GM19455 (cell line): ENCODE results near the gene ZNF791.
"Not testable (repeated sequence)": the region's sequence is repeated elsewhere in the genome, so short reads cannot be mapped to it uniquely, and the experiment has no call there.

Experiments
- ATAC-seq: cut with Tn5 transposase; IDR thresholded peaks from one replicate; pipeline ENCODE4 v1.9.1; 2021; ENCODE audit not compliant: unreplicated experiment

The ZNF791 gene

GRCh38 chr19:12610540-12611360, at the start of gene ZNF791, which contains the start of gene ZNF490:
Gene ZNF791, plus strand, starts transcription at chr19:12610920. Its CDS starts 160 bp downstream, at chr19:12611080.
Gene ZNF490, minus strand, starts transcription at chr19:12610813. Its CDS starts 133 bp downstream, at chr19:12610680.
- ATAC-seq, result peak; percentile 81

GRCh38 chr19:12564016-12564664, 46.6 kb upstream of the ZNF791 start:
- no peak for ATAC-seq

GRCh38 chr19:12566380-12566779, 44.3 kb upstream of the ZNF791 start:
- ATAC-seq, result not testable (repeated sequence)

- ATAC-seq, result no peak
These were observed 42.8 kb upstream of the ZNF791 start for GRCh38 chr19:12567951-12568350.

- ATAC-seq, result no peak
These were observed 36.7 kb upstream of the ZNF791 start for GRCh38 chr19:12574036-12574435.

GRCh38 chr19:12578641-12579040, 32.1 kb upstream of the ZNF791 start:
- ATAC-seq, result no peak

- no peak for ATAC-seq
These were observed 30.5 kb upstream of the ZNF791 start for GRCh38 chr19:12580180-12580694.

- ATAC-seq, result no peak
These were observed 29.6 kb upstream of the ZNF791 start for GRCh38 chr19:12581100-12581499.

GRCh38 chr19:12596485-12596884, 14.2 kb upstream of the ZNF791 start:
- ATAC-seq, result no peak

- no peak for ATAC-seq
These were observed 13.7 kb upstream of the ZNF791 start for GRCh38 chr19:12596927-12597548.

GRCh38 chr19:12597594-12597993, 13.1 kb upstream of the ZNF791 start:
- ATAC-seq, result no peak

- ATAC-seq, result no peak
These were observed 7.0 kb upstream of the ZNF791 start for GRCh38 chr19:12603714-12604113.

GRCh38 chr19:12606796-12607195, 3.9 kb upstream of the ZNF791 start:
- ATAC-seq, result no peak

GRCh38 chr19:12607631-12608030, 3.1 kb upstream of the ZNF791 start:
- no peak for ATAC-seq

GRCh38 chr19:12611361-12611699, 610 bp downstream of the ZNF791 start:
- no peak for ATAC-seq

GRCh38 chr19:12617646-12618045, 6.9 kb downstream of the ZNF791 start:
- ATAC-seq, result no peak

GRCh38 chr19:12621253-12622024, 10.7 kb downstream of the ZNF791 start:
- not testable (repeated sequence) for ATAC-seq

GRCh38 chr19:12623361-12624031, 12.8 kb downstream of the ZNF791 start:
- ATAC-seq, result no peak

GRCh38 chr19:12626958-12627357, 16.2 kb downstream of the ZNF791 start:
- ATAC-seq, result no peak
